Measurements from ENCODE around the gene RAB27A.

DNA sequence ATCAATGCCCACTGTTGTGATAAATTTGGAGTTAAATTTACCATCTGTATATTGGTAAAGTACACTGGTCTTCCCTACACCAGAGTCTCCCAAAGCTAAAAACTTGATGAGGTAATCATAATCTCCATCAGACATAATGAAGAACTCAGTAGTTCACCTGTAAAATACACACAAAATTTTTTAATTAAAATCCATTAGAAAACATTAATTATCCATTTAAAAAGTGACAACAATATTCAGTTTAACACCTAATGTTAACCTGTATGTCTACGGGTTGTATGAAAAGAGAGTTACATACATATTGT lies 54.9 kb downstream of the RAB27A start:
- no peak for TF ChIP-seq CTCF (IDR thresholded peaks at IDR 0.05)
- TF ChIP-seq EP300 (IDR thresholded peaks at IDR 0.05), result no peak
- TF ChIP-seq POLR2A (IDR thresholded peaks at IDR 0.05), result no peak
- TF ChIP-seq POLR2AphosphoS5 (IDR thresholded peaks at IDR 0.05), result no peak

Measured in gastroesophageal sphincter (tissue), 3 donors.